HG03575 (cell line): ENCODE data around the gene SFXN4.
"Not testable (repeated sequence)": the region's sequence is repeated elsewhere in the genome, so short reads cannot be mapped to it uniquely, and the experiment has no call there.

Source experiments
- ATAC-seq: cut with Tn5 transposase; IDR thresholded peaks from one replicate; pipeline ENCODE4 v1.9.1; 2021; ENCODE audit not compliant: unreplicated experiment, insufficient number of reproducible peaks, low FRiP score; ENCODE audit errors: extremely low read depth

Gene SFXN4

DNA sequence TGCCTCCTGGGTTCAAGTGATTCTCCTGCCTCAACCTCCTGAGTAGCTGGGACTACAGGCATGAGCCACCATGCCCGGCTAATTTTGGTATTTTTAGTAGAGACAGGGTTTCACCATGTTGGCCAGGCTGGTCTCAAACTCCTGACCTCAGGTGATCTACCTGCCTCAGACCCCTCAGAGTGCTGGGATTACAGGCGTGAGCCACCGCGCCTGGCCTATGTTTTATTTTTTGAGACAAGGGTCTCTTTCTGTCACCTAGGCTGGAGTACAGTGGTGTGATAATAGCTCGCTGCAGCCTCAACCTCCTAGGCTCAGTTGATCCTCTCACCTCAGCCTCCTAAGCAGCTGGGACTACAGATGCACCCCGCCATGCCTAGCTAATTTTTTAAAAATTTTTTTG is 13.9 kb downstream of the SFXN4 start:
- not testable (repeated sequence) for ATAC-seq

- no peak for ATAC-seq
Measured at GRCh38 chr10:119149729-119150128, 15.8 kb downstream of the SFXN4 start.

DNA sequence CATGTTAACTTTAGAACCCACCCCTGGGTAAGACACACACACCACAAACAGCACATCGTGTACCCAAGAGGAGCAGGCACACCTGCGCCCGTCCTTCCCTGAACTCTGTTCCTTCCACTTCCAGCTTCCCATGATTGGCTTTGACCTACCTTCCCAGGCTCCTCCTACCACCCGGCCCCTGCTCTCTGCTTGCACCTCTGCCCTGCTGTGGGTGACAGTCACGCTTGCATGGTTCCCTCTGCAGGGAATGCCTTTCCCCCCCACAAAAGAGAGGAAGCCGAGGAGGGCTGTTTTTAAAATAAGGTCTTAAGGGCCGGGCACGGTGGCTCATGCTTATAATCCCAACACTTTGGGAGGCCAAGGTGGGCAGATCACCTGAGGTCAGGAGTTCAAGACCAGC is 16.4 kb downstream of the SFXN4 start:
- no peak for ATAC-seq

DNA sequence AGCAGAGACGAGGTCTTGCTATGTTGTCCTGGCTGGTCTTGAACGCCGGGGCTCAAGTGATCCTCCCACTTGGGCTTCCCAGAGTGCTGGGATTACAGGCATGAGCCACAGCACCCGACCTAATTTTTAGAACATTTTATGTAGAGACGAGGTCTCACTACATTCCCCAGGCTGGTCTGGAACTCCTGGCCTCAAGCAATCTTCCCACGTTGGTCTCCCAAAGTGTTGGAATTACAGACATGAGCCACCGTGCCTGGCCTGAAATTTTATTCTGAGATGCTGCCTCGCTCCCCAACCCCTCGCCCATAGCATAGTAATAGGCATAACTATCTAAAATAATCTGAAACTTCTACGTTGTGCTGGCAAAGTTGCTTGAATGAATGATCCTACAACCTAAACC is 21.9 kb downstream of the SFXN4 start:
- no peak for ATAC-seq

DNA sequence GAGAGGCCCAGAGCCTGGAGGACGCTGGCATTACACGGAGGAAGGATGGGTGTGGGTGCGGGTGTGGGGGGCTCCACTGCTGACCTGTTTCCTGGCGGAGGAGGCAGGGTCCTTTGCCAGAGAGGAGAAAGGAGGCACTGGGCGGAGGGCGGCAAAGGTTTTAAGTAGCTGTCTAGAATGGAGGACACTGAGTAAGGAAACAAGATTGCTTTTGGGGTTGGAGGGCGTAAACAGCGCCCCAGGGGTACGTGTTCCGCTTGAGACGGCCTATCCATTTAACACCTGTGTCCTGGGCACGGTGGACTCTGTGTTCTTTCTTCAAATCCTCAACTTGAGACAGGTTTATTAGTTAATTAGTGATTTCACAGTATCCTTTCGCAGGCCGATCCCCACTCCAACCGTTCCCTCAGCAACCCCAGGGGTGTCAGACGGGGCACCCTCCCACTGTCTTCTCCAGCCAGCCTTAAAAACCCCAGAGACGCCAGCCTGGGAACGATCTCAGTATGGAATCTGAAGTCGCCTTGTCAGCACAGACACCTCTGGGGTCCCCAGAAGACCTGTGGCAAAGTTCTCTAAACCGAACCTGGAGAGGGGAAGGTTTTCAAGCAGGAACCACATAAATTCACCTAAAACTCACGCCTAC is 24.8 kb downstream of the SFXN4 start:
- ATAC-seq: no peak

- no peak for ATAC-seq
Measured at GRCh38 chr10:119139464-119140067, 25.9 kb downstream of the SFXN4 start.

- ATAC-seq: no peak
Measured at GRCh38 chr10:119138346-119139306, 26.9 kb downstream of the SFXN4 start.

DNA sequence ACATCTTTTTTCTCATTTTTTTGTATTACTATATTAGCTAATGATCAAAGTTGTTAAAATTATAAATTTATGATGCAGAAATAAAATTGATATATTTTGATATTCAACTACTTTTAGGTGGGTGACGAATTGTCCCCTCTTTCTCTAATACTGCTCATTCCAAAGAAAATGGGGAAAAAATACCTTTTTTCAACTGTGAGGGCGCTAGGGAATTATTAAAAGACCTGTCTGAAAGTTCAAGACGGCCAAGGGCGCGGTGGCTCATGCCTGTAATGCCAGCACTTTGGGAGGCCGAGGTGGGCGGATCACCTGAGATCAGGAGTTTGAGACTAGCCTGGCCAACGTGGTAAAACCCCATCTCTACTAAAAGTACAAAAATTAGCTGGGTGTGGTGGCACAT is 27.6 kb downstream of the SFXN4 start:
- not testable (repeated sequence) for ATAC-seq

GRCh38 chr10:119136084-119136483 is 29.4 kb downstream of the SFXN4 start:
- no peak for ATAC-seq

DNA sequence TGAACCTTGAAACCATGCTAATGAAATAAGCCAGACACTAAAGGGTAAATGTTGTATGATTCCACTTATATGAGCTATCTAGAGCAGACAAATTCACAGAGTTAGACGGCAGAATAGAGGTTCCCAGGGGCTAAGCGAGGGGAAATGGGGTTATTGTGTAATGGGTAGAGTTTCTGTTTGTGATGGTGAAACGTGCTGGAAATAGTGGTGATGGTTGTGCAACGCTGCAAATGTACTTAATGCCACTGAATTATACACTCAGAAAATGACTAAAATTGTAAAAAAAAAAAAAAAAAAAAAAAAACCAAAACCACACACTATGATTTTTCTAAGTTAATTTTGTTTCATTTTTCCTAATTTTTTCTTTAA is 30.0 kb downstream of the SFXN4 start:
- ATAC-seq: no peak

GRCh38 chr10:119133949-119134348 is 31.6 kb downstream of the SFXN4 start:
- ATAC-seq: no peak

GRCh38 chr10:119132521-119133345 is 32.8 kb downstream of the SFXN4 start:
- ATAC-seq: no peak

- no peak for ATAC-seq
Measured at GRCh38 chr10:119131512-119132240, 33.8 kb downstream of the SFXN4 start.

DNA sequence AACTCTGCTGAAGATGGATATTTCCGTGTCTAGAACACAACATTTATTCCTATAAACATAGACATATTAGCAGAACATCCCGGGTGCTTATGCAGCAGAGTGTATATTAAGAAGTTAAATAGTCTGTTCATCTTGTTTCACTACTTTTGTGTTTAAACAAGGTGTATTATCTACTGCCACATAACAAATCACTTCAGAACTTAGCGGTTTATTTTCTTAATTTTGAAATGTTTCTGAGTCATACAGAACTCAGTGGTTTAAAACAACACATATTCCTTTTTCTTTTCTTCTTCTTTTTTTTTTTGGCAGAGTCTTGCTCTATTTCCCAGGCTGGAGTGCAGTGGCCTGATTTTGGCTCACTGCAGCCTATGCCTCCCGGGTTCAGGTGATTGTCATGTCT is 35.8 kb downstream of the SFXN4 start:
- no peak for ATAC-seq

GRCh38 chr10:119125942-119126341 is 39.6 kb downstream of the SFXN4 start:
- ATAC-seq: no peak

- ATAC-seq: no peak
Measured at GRCh38 chr10:119120875-119121274, 44.6 kb downstream of the SFXN4 start.

- peak; percentile 94 for ATAC-seq
Measured at GRCh38 chr10:119120413-119120867, 45.1 kb downstream of the SFXN4 start.

GRCh38 chr10:119119400-119119799 is 46.1 kb downstream of the SFXN4 start:
- no peak for ATAC-seq
